LNCaP clone FGC (cell line): ENCODE data around the gene CLHC1.
"Not testable (repeated sequence)": the region's sequence is repeated elsewhere in the genome, so short reads cannot be mapped to it uniquely, and the experiment has no call there.

Experiments
- DNase-seq: peaks from one replicate; pipeline ENCODE4 v3.0.0-alpha.2; 2011; ENCODE audit warnings: low read depth
- H3K4me3 ChIP-seq: 2 replicates; pipeline ENCODE4 v1.5.1; 2011; ENCODE audit warnings: mild to moderate bottlenecking, low read depth, low read length, control low read depth
- CTCF ChIP-seq: IDR thresholded peaks from 2 replicates; pipeline ENCODE4 v1.5.1; 2012; ENCODE audit warnings: mild to moderate bottlenecking; ENCODE audit not compliant: control insufficient read depth, insufficient read depth; ENCODE audit errors: extremely low read depth

The CLHC1 gene

GRCh38 chr2:55229221-55229620 lies 2.9 kb downstream of the CLHC1 start:
- no peak for DNase-seq
- no peak for TF ChIP-seq CTCF
- no peak overlapping the region for H3K4me3 ChIP-seq

GRCh38 chr2:55228226-55228563 lies 3.9 kb downstream of the CLHC1 start:
- no peak for TF ChIP-seq CTCF

GRCh38 chr2:55227437-55228225 lies 4.5 kb downstream of the CLHC1 start:
- DNase-seq, H3K4me3 ChIP-seq: not testable (repeated sequence)

More at GRCh38 chr2:55228226-55228563, 3.9 kb downstream of the CLHC1 start:
- no peak overlapping the region for H3K4me3 ChIP-seq
- no peak for DNase-seq

GRCh38 chr2:55225481-55226020 lies 6.5 kb downstream of the CLHC1 start:
- DNase-seq = no peak
- H3K4me3 ChIP-seq = no peak overlapping the region
- no peak for TF ChIP-seq CTCF

- no peak for TF ChIP-seq CTCF
- no peak for DNase-seq
Observed at GRCh38 chr2:55224761-55225261, 7.3 kb downstream of the CLHC1 start.

GRCh38 chr2:55223958-55224760 lies 7.9 kb downstream of the CLHC1 start:
- no peak for DNase-seq
- no peak for TF ChIP-seq CTCF

More at GRCh38 chr2:55224761-55225261, 7.3 kb downstream of the CLHC1 start:
- H3K4me3 ChIP-seq = no peak overlapping the region

GRCh38 chr2:55213822-55214221 lies 18.3 kb downstream of the CLHC1 start:
- no peak for TF ChIP-seq CTCF
- no peak for DNase-seq
- no peak overlapping the region for H3K4me3 ChIP-seq

More at GRCh38 chr2:55223958-55224760, 7.9 kb downstream of the CLHC1 start:
- H3K4me3 ChIP-seq = no peak overlapping the region
